ENCODE measurements around the gene PHF24. TPM values are rescaled to one million over a fixed set of nuclear protein-coding genes. Genes with fewer than 3 reads are reported as not detected.

Gene PHF24
- total and polyA plus RNA-seq, 2 of the 4 experiments (the other 2 are of a cell fraction): 0.02 TPM; not detected in 1

DNA sequence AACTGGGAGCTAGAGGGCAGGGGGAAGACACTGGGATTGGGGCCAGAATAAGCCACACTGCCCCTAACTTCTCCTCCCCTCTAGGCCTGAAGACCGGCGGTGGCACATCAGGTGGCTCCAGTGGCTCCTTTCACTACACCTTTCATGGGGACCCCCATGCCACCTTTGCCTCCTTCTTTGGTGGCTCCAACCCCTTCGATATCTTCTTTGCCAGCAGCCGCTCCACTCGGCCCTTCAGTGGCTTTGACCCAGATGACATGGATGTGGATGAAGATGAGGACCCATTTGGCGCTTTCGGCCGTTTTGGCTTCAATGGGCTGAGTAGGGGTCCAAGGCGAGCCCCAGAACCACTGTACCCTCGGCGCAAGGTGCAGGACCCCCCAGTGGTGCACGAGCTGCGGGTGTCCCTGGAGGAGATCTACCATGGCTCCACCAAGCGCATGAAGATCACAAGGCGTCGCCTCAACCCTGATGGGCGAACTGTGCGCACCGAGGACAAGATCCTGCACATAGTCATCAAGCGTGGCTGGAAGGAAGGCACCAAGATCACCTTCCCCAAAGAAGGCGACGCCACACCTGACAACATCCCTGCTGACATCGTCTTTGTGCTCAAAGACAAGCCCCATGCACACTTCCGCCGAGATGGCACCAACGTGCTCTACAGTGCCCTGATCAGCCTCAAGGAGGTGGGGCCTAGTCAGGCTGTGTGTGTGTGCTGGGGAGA lies 38.3 kb downstream of the PHF24 start (continued):
- TF ChIP-seq BHLHE40 (IDR thresholded peaks at IDR 0.05; ENCODE audit: low read depth, low read length): no peak

DNA sequence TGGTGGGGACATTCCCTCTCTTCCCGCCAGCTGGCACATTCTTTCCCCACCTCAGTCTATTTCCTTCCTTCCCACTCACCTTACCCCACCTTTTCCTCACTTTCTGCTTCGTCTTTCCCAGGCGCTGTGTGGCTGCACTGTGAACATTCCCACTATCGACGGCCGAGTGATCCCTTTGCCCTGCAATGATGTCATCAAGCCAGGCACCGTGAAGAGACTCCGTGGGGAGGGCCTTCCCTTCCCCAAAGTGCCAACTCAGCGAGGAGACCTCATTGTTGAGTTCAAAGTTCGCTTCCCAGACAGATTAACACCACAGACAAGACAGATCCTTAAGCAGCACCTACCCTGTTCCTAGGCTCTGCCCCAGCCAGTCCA lies 38.8 kb downstream of the PHF24 start:
- H4K5ac ChIP-seq (ENCODE audit: low read depth, low read length): no peak overlapping the region
- no peaks in the 10 kb centered on the region for H4K20me1 ChIP-seq (ENCODE audit: insufficient read depth, low read length)
- no peaks in the 10 kb centered on the region for H3K9me3 ChIP-seq (ENCODE audit: control insufficient read depth, insufficient read depth, low read length)
- H2BK20ac ChIP-seq (ENCODE audit: low read depth, low read length): no peak overlapping the region
- no peak overlapping the region for H3K14ac ChIP-seq (replicated peaks; ENCODE audit: low read depth, low read length)
- WGBS, 2 experiments (ENCODE audit: extremely low coverage in 2 of 2, insufficient read length in 1 of 2): 90% methylated on average over 9 of the region's 10 CpGs; no CpG with 5 or more reads in 1 of the 2 experiments
- no peak for TF ChIP-seq MAZ (IDR thresholded peaks at IDR 0.05; ENCODE audit: borderline replicate concordance, low read depth, low read length)
- no peak for TF ChIP-seq RFX5 (IDR thresholded peaks at IDR 0.05; ENCODE audit: low read depth, low read length)
- TF ChIP-seq RCOR1 (IDR thresholded peaks at IDR 0.05; ENCODE audit: insufficient replicate concordance, low read length): no peak
- no peak for TF ChIP-seq BHLHE40 (IDR thresholded peaks at IDR 0.05; ENCODE audit: low read depth, low read length)
- TF ChIP-seq, protein P1, sequence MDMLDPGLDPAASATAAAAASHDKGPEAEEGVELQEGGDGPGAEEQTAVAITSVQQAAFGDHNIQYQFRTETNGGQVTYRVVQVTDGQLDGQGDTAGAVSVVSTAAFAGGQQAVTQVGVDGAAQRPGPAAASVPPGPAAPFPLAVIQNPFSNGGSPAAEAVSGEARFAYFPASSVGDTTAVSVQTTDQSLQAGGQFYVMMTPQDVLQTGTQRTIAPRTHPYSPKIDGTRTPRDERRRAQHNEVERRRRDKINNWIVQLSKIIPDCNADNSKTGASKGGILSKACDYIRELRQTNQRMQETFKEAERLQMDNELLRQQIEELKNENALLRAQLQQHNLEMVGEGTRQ (IDR thresholded peaks at IDR 0.05; ENCODE audit: low read depth, low read length): no peak
- TF ChIP-seq CEBPB (IDR thresholded peaks at IDR 0.05; ENCODE audit: low read depth, low read length): no peak
- no peak for TF ChIP-seq SMC3 (IDR thresholded peaks at IDR 0.05; ENCODE audit: low read depth, low read length)
- TF ChIP-seq, protein P2, sequence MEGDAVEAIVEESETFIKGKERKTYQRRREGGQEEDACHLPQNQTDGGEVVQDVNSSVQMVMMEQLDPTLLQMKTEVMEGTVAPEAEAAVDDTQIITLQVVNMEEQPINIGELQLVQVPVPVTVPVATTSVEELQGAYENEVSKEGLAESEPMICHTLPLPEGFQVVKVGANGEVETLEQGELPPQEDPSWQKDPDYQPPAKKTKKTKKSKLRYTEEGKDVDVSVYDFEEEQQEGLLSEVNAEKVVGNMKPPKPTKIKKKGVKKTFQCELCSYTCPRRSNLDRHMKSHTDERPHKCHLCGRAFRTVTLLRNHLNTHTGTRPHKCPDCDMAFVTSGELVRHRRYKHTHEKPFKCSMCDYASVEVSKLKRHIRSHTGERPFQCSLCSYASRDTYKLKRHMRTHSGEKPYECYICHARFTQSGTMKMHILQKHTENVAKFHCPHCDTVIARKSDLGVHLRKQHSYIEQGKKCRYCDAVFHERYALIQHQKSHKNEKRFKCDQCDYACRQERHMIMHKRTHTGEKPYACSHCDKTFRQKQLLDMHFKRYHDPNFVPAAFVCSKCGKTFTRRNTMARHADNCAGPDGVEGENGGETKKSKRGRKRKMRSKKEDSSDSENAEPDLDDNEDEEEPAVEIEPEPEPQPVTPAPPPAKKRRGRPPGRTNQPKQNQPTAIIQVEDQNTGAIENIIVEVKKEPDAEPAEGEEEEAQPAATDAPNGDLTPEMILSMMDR (conservative IDR thresholded peaks at IDR 0.05; ENCODE audit: low read depth, low read length): no peak
- TF ChIP-seq, protein P3, sequence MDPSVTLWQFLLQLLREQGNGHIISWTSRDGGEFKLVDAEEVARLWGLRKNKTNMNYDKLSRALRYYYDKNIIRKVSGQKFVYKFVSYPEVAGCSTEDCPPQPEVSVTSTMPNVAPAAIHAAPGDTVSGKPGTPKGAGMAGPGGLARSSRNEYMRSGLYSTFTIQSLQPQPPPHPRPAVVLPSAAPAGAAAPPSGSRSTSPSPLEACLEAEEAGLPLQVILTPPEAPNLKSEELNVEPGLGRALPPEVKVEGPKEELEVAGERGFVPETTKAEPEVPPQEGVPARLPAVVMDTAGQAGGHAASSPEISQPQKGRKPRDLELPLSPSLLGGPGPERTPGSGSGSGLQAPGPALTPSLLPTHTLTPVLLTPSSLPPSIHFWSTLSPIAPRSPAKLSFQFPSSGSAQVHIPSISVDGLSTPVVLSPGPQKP (IDR thresholded peaks at IDR 0.05; ENCODE audit: borderline replicate concordance, low read depth, low read length): no peak
- TF ChIP-seq RAD21 (IDR thresholded peaks at IDR 0.05; ENCODE audit: low read length): no peak
- no peak for TF ChIP-seq MXI1 (IDR thresholded peaks at IDR 0.05; ENCODE audit: borderline replicate concordance, low read depth, low read length)
- TF ChIP-seq FOS (IDR thresholded peaks at IDR 0.05; ENCODE audit: low read depth, low read length): no peak
- ATAC-seq (ENCODE audit: low read depth) (no peak), DNase-seq (no peak)
- peaks cover 6 to 47% of the 10 kb centered on the region in 2 experiments for H3K79me1 ChIP-seq (ENCODE audit: low read depth in 1 of 2, low read length in 2 of 2)
- no peak overlapping the region for H2AFZ ChIP-seq (replicated peaks; ENCODE audit: low read length, poor library complexity)
- no peaks in the 10 kb centered on the region for H3K27me3 ChIP-seq (ENCODE audit: control insufficient read depth, insufficient read depth, low read length)
- BruUV-seq (replicated peaks): no TSS peak
- no peak overlapping the region for H2AK9ac ChIP-seq (replicated peaks; ENCODE audit: low read depth, low read length, poor library complexity)
- dilution Hi-C loops (cut with HindIII; ENCODE audit: low sequenced_read_pairs, unreplicated experiment) (no loop called here), intact Hi-C loops (cut with micrococcal nuclease) (no loop called here), in situ Hi-C loops (cut with MboI; ENCODE audit: low sequenced_read_pairs) (no loop called here)
- no peak overlapping the region for H4K91ac ChIP-seq (ENCODE audit: insufficient read depth, low read depth, low read length)
- H3K23ac ChIP-seq (ENCODE audit: low read depth, low read length): no peak overlapping the region
- H2AK5ac ChIP-seq (ENCODE audit: low read depth, low read length): no peak overlapping the region; the same call in 1 of the 2 replicates
- H3K4me1 ChIP-seq (ENCODE audit: control insufficient read depth, insufficient read depth, low read length): peaks cover 37% of the 10 kb centered on the region
- H2BK120ac ChIP-seq (ENCODE audit: low read depth, low read length): no peak overlapping the region
- H3K56ac ChIP-seq (ENCODE audit: extremely low read depth, insufficient read depth, low read length): no peak overlapping the region
- H3K4ac ChIP-seq (ENCODE audit: low read depth, low read length): no peak overlapping the region
- H3K18ac ChIP-seq (ENCODE audit: low read depth, low read length): no peak overlapping the region
- H3K9me1 ChIP-seq (ENCODE audit: insufficient read depth, low read length): peaks cover 38% of the 10 kb centered on the region
- H3K4me2 ChIP-seq (ENCODE audit: low read depth, low read length): no peak overlapping the region
- H3K36me3 ChIP-seq (ENCODE audit: control insufficient read depth, insufficient read depth, low read length): peaks cover 19% of the 10 kb centered on the region
- CTCF ChIA-PET: interaction anchor here (0.8 kb wide), 1 partner anchor 442 kb away, joined by 3 read pairs; no protein-coding TSS in a partner anchor
- no peak overlapping the region for H3K9ac ChIP-seq (ENCODE audit: low read depth, low read length)
- H3K4me3 ChIP-seq (ENCODE audit: insufficient read depth, low read depth, low read length): no peak overlapping the region
- POLR2A ChIA-PET (ENCODE audit: unreplicated experiment): interaction anchor here (0.6 kb wide), 1 partner anchor 85 kb away, joined by 4 read pairs; no protein-coding TSS in a partner anchor
- no peak overlapping the region for H4K8ac ChIP-seq (ENCODE audit: low read depth in 2 of 2, low read length in 2 of 2)
- no peak overlapping the region for H3K27ac ChIP-seq (ENCODE audit: insufficient read depth, low read length)
- H2BK5ac ChIP-seq (ENCODE audit: low read depth, low read length, poor library complexity, severe bottlenecking): no peak overlapping the region
- no peak overlapping the region for H2BK15ac ChIP-seq (ENCODE audit: low read depth, low read length)
